HT1080 (cell line): ENCODE measurements around the gene RUNX2. TPM values are rescaled to one million over a fixed set of nuclear protein-coding genes. Genes with fewer than 3 reads are reported as not detected.

ENCODE experiments used
- DNase-seq: peaks from one replicate; pipeline ENCODE4 v3.0.0-alpha.2; 2015; ENCODE audit warnings: low read depth
- total RNA-seq: library from RNA; depleted of rRNA; stranded (reverse); fragments of >200 nt; shearing (Covaris generic); gene quantifications from 2 replicates; pipeline ENCODE4 v1.2.3, GENCODE V29; 2014

Gene RUNX2
- total RNA-seq, 1 experiment from 2014 or later, result 4.1 TPM

DNA sequence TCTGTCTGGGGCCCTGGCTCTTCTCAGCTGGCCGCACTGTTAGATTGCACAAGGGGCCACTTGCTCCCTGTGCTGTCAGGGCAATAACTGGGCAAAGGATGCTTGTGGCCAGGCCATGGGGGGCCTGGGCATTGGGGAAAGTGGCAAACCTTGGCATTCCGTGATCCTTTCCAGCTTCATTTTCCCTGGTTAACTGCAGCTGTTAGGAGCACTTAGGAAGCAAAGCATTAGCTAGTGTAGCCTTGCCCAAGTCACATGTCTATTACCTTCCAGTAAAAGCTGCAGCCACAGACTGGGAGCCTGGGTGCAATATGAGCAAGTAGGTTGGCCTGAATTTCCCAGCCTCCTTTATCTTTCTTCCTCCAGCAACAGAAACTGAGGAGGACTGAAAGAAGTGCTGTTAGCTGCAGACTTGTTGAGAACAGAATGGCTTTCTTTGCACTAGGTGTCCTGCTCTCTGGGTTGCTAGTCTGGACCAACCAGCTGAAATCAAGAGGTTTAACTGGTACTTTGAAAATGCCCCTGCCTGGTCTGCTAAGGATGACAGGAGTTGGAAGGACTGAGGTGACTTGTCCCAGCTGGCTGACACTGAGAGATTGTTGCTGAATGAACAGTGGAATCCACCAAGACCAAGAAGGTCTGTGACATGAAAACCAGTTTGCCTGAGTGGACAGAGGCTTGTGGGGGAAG is 361.9 kb downstream of the RUNX2 start:
- DNase-seq, result no peak

DNA sequence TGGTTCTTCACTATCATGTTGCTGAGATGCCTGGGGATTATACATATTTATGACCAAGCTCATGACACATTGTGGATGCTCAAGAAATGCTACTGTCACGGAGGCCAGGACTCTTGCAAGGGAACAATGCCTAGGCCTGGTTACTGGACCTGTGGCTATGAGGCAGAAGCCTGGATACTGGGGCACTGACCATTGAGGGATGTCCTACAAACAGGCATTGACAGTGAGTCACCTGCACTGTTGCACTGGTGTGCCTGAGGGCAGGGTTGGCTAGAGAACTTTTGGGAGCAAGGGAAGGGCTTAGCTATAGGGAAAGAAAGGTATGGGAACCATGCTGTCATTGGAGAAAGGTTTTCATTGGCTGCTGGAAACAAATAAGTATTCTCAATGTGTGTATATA is 362.7 kb downstream of the RUNX2 start:
- DNase-seq, result no peak

DNA sequence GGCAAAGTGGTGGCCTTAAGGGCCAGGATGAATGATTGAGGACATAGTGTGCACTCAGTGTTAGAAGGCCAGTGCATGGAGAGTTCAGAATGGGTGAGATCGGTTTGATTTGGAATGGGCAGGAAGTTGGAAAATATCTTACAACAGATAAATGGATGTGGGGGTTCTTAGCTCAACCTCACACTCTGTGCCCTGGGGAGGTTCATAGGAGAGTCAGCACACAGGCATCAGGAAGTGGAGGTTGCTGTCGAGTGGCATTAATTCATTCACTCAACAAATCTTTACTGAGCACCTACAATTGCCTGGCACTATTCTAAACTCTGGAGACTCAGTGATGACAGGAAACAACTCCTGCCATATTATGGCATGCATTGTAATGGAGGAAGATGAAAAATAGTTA is 363.3 kb downstream of the RUNX2 start:
- DNase-seq, result no peak

DNA sequence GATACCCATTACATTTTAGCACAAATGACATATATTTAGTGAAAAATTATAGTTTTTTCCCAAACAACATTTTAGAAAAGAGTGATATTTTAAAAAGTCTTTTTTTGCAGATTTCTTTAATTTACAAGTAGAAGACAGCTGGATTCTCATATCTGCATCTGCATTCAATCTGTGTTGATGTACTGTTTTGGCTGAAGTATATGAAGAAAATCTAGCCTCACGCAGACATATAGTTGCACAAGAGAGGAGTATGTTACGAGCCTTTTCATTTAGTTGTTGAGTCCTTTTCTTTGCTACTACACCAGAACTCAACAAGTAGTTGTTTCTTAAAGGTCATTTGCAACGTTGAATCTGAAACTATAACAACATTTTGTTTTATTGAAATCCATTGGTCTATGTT is 363.9 kb downstream of the RUNX2 start:
- no peak for DNase-seq

DNA sequence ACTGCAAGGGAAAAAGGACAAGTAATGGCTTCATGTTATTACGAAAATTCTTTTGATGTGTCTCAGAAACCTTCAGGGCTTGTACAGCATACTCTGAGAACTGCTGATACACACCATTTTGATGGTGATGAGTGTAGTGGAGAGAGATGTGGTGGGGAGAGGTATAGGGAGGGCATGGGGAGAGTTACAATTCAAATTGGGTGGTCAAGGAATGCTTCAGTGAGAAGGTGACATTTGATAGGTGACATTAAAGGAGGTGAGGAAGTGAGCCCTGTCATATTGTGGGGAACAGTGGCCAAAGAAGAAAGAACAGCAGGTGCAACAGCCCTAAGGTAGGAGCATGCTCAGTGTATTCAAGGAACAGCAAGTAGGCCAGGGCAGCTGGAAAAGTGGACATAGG is 368.6 kb downstream of the RUNX2 start:
- no peak for DNase-seq

DNA sequence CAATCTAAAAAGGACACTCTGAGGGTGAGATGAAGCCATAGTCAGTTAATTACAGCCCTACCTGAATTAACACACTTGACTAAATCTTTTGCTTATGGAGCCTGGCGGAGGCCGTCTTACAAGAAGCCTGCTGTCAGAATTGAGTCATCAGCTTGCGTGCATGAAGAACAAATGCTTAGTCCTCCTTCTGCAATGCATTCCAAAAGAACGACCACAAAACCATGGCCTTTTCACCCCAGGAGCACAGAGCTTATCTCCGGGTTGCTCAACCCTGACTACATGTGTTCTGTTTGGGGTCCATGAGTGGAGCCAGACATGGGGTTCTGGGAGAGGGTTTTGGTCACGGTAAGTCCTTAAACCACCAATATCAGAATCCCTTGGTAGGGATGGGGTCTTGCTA is 369.5 kb downstream of the RUNX2 start:
- peak; percentile 92 for DNase-seq

DNA sequence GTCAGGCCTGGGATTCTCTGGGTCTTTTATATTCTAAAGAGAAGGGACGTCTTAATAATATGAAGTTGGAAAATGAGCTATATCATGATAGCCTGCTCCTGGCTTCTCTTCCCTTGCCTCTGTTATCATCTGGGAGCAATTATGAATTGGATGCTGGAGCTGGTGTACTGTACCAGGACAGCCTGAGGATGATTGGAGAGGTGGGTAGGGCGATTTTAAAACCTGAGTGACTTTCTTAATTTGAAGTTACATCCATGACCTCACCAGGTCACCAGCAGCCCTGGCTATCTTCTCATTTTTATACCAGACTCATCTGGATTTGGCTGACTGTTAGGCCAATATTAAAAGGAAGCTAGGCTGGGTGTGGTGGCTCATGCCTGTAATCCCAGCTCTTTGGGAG is 369.9 kb downstream of the RUNX2 start:
- no peak for DNase-seq

DNA sequence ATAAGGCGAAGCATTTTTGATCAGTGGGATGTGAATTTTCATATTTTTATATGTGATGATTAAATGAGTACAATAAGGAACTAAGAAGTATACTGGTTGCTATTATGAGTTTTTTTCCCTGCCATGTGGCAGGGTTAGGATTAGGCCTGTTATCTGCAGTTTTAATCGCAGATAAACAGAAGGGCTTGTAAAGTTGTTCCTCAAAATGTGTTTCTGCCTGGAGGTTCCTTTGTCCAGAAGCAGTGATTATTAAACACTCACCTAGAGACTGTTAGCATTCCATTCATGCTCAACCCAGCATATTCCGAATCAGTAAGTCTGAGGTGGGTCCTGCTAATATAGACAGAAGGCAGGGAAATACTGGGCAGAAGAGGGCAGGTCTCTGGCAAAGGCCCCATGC is 371.5 kb downstream of the RUNX2 start:
- DNase-seq, result no peak

DNA sequence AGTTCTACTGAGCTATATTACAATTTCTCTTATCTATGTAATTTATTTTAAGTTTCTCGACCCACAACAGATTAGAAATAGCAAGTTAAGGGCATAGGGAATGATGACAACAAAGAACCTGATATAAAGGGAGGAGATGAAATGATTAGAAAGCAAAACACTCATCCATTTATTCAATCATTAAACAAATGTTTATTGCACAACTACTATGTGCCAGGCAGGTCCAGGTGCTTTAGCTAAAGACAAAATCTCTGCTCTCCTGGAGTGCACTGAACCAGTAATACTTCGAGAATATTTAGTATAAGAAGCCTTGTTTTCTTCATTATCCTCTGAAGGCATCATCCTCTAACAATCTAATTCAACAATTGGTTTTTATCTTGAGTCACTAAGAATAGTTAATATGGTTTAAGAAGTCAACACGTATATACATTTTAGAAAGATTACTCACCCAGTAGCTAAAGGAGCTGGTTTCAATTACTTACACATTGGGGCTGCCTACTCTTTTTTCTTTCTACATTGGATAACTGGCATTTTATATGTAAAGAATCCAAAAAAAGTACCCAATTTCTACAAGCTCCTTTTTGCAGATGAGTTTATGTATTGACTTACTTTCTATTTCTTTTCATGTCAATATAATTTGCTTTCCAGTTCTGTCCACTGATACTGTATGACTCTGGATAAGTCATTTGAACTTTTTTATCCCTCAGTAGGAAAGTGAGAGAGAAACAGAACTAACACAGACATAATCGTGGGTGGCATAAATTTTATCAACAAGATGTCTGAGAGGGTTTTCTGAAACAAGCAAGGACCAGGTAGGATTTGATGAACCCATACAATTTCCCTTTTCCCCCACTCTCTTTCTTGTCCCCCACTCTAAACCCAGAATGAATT is 375.0 kb downstream of the RUNX2 start:
- DNase-seq, result peak; percentile 52

DNA sequence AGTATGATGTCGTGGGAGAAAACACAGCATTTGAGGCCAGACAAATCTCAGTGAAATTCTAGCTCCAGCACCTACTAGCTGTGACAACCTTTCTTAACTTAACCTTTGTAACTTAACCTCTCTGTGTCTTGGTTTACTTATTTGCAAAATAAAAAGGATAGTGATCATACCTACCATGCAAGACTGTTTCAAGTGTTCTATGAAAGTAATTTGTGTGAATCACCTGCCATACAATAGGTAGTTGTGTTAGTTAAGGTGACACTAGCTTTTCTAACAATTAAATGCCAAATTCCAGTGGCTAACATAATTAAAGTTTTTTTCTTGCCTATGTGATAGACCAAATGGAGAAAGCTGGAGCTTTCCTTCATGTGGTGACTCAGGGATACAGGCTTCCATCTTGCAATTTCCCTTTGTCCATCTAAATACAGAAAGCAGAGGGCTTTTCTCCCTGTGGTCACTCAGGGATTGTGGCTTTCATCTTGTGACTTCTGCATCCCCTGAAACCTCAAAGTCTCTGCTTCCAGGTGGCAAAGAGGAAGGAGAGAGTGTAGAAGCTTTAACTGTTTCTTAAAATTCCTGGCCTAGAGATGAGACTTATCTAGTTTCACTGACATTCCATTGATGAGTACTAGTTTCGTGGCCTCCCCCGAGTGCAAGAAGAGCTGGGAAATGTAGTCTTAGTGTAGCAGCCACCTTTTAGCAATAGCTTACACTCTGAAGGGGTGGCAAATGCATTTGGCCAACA is 376.1 kb downstream of the RUNX2 start:
- DNase-seq, result peak; percentile 23

DNA sequence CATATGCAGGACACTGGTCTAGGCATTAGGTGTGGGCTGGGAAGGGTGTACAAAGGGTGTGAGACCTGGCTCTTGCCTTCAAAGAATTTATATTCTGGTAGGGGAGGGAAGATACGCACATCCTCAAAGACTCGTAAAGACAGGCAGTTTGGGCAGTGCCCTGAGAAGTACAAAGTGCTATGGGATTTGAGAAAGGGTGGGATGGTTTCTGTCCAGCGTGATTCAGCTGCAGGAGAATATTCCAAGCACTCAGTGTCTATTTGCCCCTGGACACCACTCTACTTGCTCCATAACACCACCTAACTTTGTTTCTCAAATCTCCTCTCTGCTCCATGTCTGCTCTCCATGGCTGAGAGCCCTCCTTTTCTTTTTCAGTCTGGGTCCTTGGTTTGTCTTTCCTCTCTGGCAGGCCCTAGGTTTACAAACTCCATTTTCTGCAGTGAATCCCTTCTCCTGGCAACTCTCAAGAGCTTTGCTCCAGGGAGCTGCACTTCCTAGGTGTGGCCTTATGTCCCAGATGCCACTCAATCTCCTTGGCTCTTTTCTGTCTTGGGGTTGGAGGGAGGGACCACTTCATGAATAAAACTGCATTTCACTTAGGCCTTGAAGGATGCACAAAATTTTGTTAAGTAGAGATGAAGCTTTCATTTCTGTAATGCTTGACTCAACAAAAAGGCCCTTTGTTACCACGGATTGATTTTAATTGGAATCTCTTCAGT is 377.2 kb downstream of the RUNX2 start:
- DNase-seq, result no peak

DNA sequence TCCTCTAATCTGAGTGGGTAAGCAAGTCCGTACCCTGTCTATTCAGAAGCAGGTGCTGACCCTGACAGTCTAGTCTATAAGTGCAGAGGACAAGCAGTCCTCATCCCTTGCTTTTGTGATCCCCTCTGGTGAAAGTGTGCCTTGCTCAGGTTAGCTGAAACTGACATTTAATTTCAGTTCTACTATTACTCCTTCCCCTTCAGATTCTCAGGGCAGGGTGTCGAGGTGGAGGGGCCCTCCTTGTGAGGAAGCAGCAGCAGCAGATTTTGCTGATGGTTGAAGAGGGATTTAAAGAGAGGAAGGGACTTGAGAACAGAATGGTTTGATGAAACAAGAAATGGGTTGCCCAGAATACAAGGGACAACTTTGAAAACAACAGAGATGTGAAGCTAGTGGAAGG is 378.2 kb downstream of the RUNX2 start:
- DNase-seq, result no peak

DNA sequence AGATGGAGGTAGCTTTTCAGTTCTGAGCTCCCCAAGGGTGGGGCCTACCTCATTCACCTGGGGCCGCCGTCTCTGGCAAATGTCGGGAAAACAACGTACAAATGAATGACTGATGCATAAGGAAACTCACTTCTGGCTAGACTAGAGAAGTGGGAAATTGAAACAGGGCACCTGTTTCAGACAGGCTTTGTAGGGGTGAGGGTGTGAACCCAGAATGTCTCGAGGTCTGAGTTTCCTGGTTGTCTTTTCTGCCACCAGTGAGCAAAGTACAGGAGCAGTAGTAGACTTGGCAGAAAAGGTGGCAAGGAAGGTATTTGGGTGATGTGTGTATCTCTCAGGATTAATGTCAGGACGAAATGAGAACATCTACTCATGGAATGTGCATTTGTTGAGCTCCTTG is 379.0 kb downstream of the RUNX2 start:
- no peak for DNase-seq

DNA sequence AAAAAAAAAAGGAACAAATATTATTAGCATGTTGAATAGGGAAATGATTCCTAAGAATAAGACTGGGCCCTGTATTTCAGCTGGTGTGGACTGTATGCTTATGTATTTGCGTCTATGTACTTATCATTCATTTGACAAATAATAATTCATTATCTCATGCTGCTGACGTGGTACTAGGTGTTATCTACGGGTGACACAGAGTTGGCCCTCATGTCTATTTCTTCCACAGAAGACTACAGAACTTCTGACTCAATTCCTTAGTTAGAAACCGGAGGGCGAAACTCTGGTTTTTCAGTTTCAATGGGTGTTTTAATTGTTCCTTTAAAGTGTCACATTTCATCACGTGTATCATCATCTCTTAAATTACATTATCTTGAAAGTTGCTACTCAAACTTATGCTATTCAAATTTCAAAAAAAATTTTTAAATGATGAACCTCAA is 381.7 kb downstream of the RUNX2 start:
- DNase-seq, result no peak

DNA sequence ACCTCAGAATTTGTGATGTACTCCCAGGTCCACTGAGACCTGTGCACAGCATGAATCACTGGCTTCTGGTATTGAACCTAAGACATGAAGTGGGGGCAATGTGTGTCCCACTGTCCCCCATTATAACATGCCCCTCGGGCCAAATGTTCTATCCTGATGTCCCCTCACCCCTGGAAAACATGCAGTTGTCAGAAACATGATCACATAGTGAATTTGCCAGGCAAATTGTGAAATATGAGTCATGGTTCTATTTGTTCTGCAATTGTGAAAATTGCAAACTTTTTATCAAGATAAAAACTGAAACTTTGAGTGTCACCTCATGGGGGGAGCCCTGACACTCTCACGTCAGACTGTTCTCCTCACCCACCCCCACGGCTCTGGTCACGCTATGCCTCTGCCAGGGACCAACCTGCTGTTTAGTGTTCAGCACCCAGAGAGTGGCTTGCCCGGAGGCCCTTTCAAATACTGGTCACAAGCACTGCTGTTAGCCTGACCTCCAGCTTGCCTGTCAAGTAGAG is 382.2 kb downstream of the RUNX2 start:
- no peak for DNase-seq

DNA sequence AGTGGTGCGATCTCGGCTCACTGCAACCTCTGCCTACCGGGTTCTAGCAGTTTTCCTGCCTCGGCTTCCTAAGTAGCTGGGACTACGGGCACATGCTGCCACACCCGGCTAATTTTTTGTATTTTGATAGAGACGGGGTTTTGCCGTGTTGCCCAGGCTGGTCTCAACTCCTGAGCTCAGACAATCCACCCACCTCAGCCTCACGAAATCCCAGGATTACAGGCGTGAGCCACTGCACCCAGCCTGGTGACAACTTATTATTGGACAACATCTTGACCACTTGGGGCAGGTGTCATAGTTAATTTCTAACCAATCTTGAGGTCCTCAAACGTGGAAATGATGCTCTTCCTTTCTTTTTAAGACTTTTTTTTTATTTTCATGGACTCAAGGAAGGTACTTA is 383.9 kb downstream of the RUNX2 start:
- DNase-seq, result no peak

DNA sequence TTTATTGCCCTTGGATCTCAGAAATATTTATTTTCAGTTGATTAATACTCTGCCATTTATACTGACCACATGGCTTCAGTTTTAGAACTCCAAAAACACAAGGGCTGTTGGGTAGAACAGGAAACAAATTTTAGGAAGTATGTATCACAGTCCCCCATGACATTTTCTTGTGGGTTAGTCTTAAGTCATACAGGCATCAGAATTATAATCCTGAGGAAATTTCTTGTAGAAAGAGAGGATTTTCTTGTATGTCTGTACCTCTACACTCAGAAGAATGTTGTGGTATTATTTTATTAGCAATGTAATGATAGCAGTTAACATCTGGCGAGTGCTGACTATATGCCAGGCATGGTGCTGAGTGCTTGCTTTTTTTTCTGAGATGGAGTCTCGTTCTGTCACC is 384.7 kb downstream of the RUNX2 start:
- DNase-seq, result no peak
